Testis (tissue), 3 donors: ENCODE results near the gene PLPPR3. TPM values are rescaled to one million over a fixed set of nuclear protein-coding genes. Genes with fewer than 3 reads are reported as not detected.

Source experiments
- DNase-seq: peaks from one replicate; pipeline ENCODE4 v3.0.0-alpha.2; 2019
- H3K27ac ChIP-seq, 2 donors: fragments of 200-600 bp; sonication (generic); one replicate each; pipeline ENCODE4 v1.5.1; 2019
- H3K27me3 ChIP-seq: fragments of 200-600 bp; sonication (generic); one replicate; pipeline ENCODE4 v1.5.1; 2019
- H3K36me3 ChIP-seq: fragments of 200-600 bp; sonication (generic); one replicate; pipeline ENCODE4 v1.5.1; 2017; ENCODE audit warnings: low read depth; ENCODE audit errors: missing control alignments
- H3K4me1 ChIP-seq: fragments of 200-600 bp; sonication (generic); one replicate; pipeline ENCODE4 v1.5.1; 2019
- H3K4me3 ChIP-seq, 2 donors: fragments of 200-600 bp; sonication (generic); one replicate each; pipeline ENCODE4 v1.5.1; 2017 to 2019
- H3K9me3 ChIP-seq: fragments of 200-600 bp; sonication (generic); one replicate; pipeline ENCODE4 v1.5.1; 2017
- CTCF ChIP-seq, 3 experiments: fragments of 450-650 bp in 2 of 3; fragments of 200-600 bp in 1 of 3; sonication (generic) in 1 of 3; IDR thresholded peaks; one replicate each; pipeline ENCODE4 v1.5.1; 2016 to 2019; ENCODE audit warnings: antibody characterized with exemption in 3 of 3, mild to moderate bottlenecking in 2 of 3, moderate library complexity in 1 of 3
- POLR2A ChIP-seq: fragments of 450-650 bp; IDR thresholded peaks from one replicate; pipeline ENCODE4 v1.6.1; 2017; ENCODE audit warnings: antibody characterized with exemption, mild to moderate bottlenecking, moderate library complexity
- WGBS, 2 donors: methylation state at CpG; one replicate each; pipeline ENCODE4 v1.1.5; 2018; 5-methylcytosine and 5-hydroxymethylcytosine counted together
- intact Hi-C: fragments of 100-400 bp; cut with DNase I; formaldehyde crosslinking; loops from one replicate; pipeline ENCODE4 v1.15.1; 2023; ENCODE audit warnings: low total_unique reads
- polyA plus RNA-seq: library from polyadenylated mRNA; stranded (reverse); fragments of 350-450 nt; fragmentation: Illumina TruSeq; extraction: RNeasy Lipid Tissue Mini Kit (QIAGEN cat#74804); gene quantifications from one replicate; pipeline ENCODE4 v1.2.3, GENCODE V29; 2014; ENCODE audit warnings: low read depth, low replicate concordance; ENCODE audit not compliant: insufficient read depth
- total RNA-seq, 2 donors: library from RNA; depleted of rRNA; stranded (reverse); fragments of >200 nt; gene quantifications; one replicate each; pipeline ENCODE4 v1.2.3, GENCODE V29; 2016

The PLPPR3 gene
- total and polyA plus RNA-seq, 3 donors from 2014 or later: 2.7 to 20.1 (median 16.9) TPM

GRCh38 chr19:804419-805165 lies 17.2 kb downstream of the PLPPR3 start:
- Histone ChIP-seq H3K36me3 (no peaks in the 10 kb centered on the region), H3K9me3 (no peaks in the 10 kb centered on the region), H3K27ac (no peak overlapping the region), H3K4me1 (peaks cover 48% of the 10 kb centered on the region), H3K27me3 (no peaks in the 10 kb centered on the region), H3K4me3 (no peak overlapping the region)
- intact Hi-C loops: no loop called here
- no peak for DNase-seq
- 89 to 90% methylated on average over 27 to 53 of the region's 53 CpGs for WGBS, 2 donors
- TF ChIP-seq POLR2A (no peak), CTCF (IDR thresholded peaks at IDR 0.05) (no peak)

GRCh38 chr19:803686-804418 lies 17.9 kb downstream of the PLPPR3 start:
- WGBS, 2 donors: 74 to 78% methylated on average over 21 to 31 of the region's 31 CpGs
- no peak overlapping the region for H3K4me3 ChIP-seq
- no peaks in the 10 kb centered on the region for H3K9me3 ChIP-seq
- no peak overlapping the region for H3K27ac ChIP-seq
- no peaks in the 10 kb centered on the region for H3K27me3 ChIP-seq
- DNase-seq: no peak
- no peak for TF ChIP-seq CTCF (IDR thresholded peaks at IDR 0.05)
- no peak for TF ChIP-seq POLR2A
- intact Hi-C loops: no loop called here
- peaks cover 55% of the 10 kb centered on the region for H3K4me1 ChIP-seq
- no peaks in the 10 kb centered on the region for H3K36me3 ChIP-seq

DNA sequence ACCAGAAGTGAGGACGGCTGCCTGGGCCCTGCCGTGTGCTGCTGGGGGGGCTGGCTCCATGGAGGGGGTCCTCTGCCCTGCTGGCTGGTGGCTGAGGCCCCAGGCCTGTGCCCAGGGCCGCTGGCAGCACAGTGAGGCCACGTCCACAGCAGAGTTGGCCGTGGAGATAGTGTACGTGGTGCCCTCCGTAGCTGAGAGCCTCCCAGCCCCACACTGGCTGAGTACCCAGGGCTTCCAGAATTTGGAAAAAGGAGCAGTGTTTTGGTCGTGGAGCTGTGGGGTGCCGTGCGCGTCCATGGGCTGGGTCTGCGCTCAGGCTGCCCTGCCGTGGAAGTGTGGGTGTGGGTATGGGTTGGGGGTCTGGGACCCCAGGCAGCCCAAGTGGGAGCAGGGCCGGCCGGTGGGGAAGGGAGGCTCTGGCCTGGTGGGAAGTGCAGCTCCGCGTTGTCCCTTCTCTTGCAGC lies 18.6 kb downstream of the PLPPR3 start:
- DNase-seq: no peak
- Histone ChIP-seq H3K27ac (peak overlapping the region in 1 of 2 donors; percentile 51), H3K4me3 (no peak overlapping the region), H3K9me3 (no peaks in the 10 kb centered on the region), H3K36me3 (no peaks in the 10 kb centered on the region), H3K4me1 (peaks cover 60% of the 10 kb centered on the region), H3K27me3 (no peaks in the 10 kb centered on the region)
- 66 to 82% methylated on average over 15 to 17 of the region's 17 CpGs for WGBS, 2 donors
- intact Hi-C loops: no loop called here
- TF ChIP-seq POLR2A: no peak
- TF ChIP-seq CTCF (IDR thresholded peaks at IDR 0.05): no peak

DNA sequence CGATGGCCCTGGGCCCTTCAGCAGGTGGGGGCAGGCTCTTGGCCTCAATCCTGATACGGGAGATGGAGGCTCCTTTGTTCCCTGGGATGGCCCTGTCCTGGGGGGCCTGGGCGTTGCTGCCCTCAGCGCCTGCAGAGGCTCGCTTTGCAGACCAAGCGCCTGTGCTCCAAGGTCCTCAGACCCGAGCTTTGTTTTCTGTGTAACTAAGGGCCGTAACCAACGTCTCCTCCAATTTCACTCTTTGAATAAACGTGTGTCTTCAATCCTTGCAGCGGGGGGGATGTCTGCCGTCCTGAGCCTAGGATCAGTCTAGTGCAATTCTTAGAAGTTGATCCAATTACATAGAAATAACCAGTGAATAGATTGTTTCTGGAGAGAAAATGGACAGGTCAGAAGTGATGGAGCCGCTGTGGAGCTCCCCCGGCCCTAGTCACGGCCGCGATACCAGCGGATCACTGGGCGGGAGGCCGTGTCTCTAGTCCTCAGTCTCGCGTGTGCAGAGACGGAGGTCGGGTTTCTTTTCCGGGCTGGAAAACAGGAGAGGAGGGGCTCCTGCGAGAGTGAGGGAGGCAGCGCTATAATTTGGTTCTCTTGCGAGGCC lies 19.2 kb downstream of the PLPPR3 start:
- Histone ChIP-seq H3K9me3 (no peaks in the 10 kb centered on the region), H3K27ac (peak overlapping the region; percentile 24 to 51), H3K4me3 (no peak overlapping the region), H3K27me3 (no peaks in the 10 kb centered on the region), H3K36me3 (no peaks in the 10 kb centered on the region), H3K4me1 (peaks cover 60% of the 10 kb centered on the region)
- no peak for DNase-seq
- 29 to 45% methylated on average over 25 to 26 of the region's 28 CpGs for WGBS, 2 donors
- intact Hi-C loops: no loop called here
- TF ChIP-seq CTCF (IDR thresholded peaks at IDR 0.05) (no peak), POLR2A (no peak)
